H9 (cell line): Measurements from ENCODE around the gene DENND1A. TPM values are rescaled to one million over a fixed set of nuclear protein-coding genes. Genes with fewer than 3 reads are reported as not detected.

Source experiments
- DNase-seq: peaks from one replicate; pipeline ENCODE4 v3.0.0-alpha.2; 2017
- H2AFZ ChIP-seq: one replicate; pipeline ENCODE4 v1.6.1; 2013; ENCODE audit warnings: mild to moderate bottlenecking, low read length, control low read depth, moderate library complexity
- H2AK5ac ChIP-seq: 2 replicates; pipeline ENCODE4 v1.6.1; 2013; ENCODE audit warnings: low read length, control low read depth, mixed read lengths; ENCODE audit not compliant: insufficient read length
- H2BK120ac ChIP-seq: one replicate; pipeline ENCODE4 v1.6.1; 2013; ENCODE audit warnings: low read depth, mild to moderate bottlenecking, low read length, control low read depth, inconsistent platforms; ENCODE audit not compliant: poor library complexity, severe bottlenecking
- H2BK12ac ChIP-seq: 2 replicates; pipeline ENCODE4 v1.6.1; 2013; ENCODE audit warnings: low read length, control low read depth, mixed read lengths, low read depth; ENCODE audit not compliant: insufficient read length
- H2BK15ac ChIP-seq: 2 replicates; pipeline ENCODE4 v1.6.1; 2013; ENCODE audit warnings: low read depth, low read length, control low read depth
- H2BK20ac ChIP-seq: one replicate; pipeline ENCODE4 v1.6.1; 2013; ENCODE audit warnings: low read depth, mild to moderate bottlenecking, low read length, control low read depth, inconsistent platforms; ENCODE audit not compliant: poor library complexity, severe bottlenecking
- H2BK5ac ChIP-seq: 2 replicates; pipeline ENCODE4 v1.6.1; 2013; ENCODE audit warnings: low read length, control low read depth, mixed read lengths; ENCODE audit not compliant: insufficient read length
- H3K14ac ChIP-seq: 2 replicates; pipeline ENCODE4 v1.6.1; 2013; ENCODE audit warnings: low read length, control low read depth; ENCODE audit not compliant: insufficient read depth
- H3K18ac ChIP-seq: 2 replicates; pipeline ENCODE4 v1.6.1; 2013; ENCODE audit warnings: low read depth, mild to moderate bottlenecking, mixed read lengths, low read length, control low read depth; ENCODE audit not compliant: insufficient read length
- H3K23ac ChIP-seq: 2 replicates; pipeline ENCODE4 v1.6.1; 2013; ENCODE audit warnings: low read length, control low read depth, mixed read lengths, low read depth; ENCODE audit not compliant: insufficient read length
- H3K23me2 ChIP-seq: 2 replicates; pipeline ENCODE4 v1.6.1; 2013; ENCODE audit warnings: low read depth, mild to moderate bottlenecking, mixed read lengths, low read length, control low read depth; ENCODE audit not compliant: insufficient read length, poor library complexity, severe bottlenecking
- H3K27ac ChIP-seq: 2 replicates; pipeline ENCODE4 v1.5.1; 2013; ENCODE audit warnings: low read length, control low read depth, mixed read lengths, low read depth; ENCODE audit not compliant: insufficient read length
- H3K27me3 ChIP-seq: 2 replicates; pipeline ENCODE4 v1.6.1; 2013; ENCODE audit warnings: low read length, control low read depth, inconsistent platforms; ENCODE audit not compliant: insufficient read depth
- H3K4ac ChIP-seq: 2 replicates; pipeline ENCODE4 v1.6.1; 2013; ENCODE audit warnings: low read depth, mild to moderate bottlenecking, control low read depth, inconsistent platforms, low read length, moderate library complexity
- H3K4me1 ChIP-seq: 2 replicates; pipeline ENCODE4 v1.6.1; 2013; ENCODE audit warnings: low read length, control low read depth, inconsistent platforms; ENCODE audit not compliant: insufficient read depth
- H3K4me2 ChIP-seq: 2 replicates; pipeline ENCODE4 v1.6.1; 2013; ENCODE audit warnings: low read length, control low read depth, mixed read lengths; ENCODE audit not compliant: insufficient read length, insufficient read depth
- H3K56ac ChIP-seq: 2 replicates; pipeline ENCODE4 v1.6.1; 2013; ENCODE audit warnings: low read depth, mild to moderate bottlenecking, mixed read lengths, low read length, control low read depth; ENCODE audit not compliant: insufficient read length
- H3K79me1 ChIP-seq: 2 replicates; pipeline ENCODE4 v1.6.1; 2013; ENCODE audit warnings: low read depth, mild to moderate bottlenecking, moderate library complexity, low read length, control low read depth, inconsistent platforms; ENCODE audit not compliant: insufficient read depth, poor library complexity, severe bottlenecking
- H3K79me2 ChIP-seq: 2 replicates; pipeline ENCODE4 v1.6.1; 2013; ENCODE audit warnings: low read length, control low read depth, inconsistent platforms; ENCODE audit not compliant: insufficient read depth
- H3K9ac ChIP-seq: 2 replicates; pipeline ENCODE4 v1.6.1; 2013; ENCODE audit warnings: low read length, control low read depth, mixed read lengths; ENCODE audit not compliant: insufficient read length; ENCODE audit errors: extremely low read depth
- H3K9me3 ChIP-seq: one replicate; pipeline ENCODE4 v1.6.1; 2013; ENCODE audit warnings: low read depth, low read length, inconsistent platforms; ENCODE audit not compliant: control insufficient read depth
- H3T11ph ChIP-seq: one replicate; pipeline ENCODE4 v1.6.1; 2013; ENCODE audit warnings: mild to moderate bottlenecking, low read length, control low read depth, inconsistent platforms
- H4K20me1 ChIP-seq: one replicate; pipeline ENCODE4 v1.6.1; 2013; ENCODE audit not compliant: control insufficient read depth, insufficient read length, insufficient read depth
- H4K5ac ChIP-seq: 2 replicates; pipeline ENCODE4 v1.6.1; 2013; ENCODE audit warnings: low read depth, mild to moderate bottlenecking, mixed read lengths, low read length, control low read depth; ENCODE audit not compliant: insufficient read length
- H4K8ac ChIP-seq: replicated peaks from 2 replicates; pipeline ENCODE4 v1.6.1; 2013; ENCODE audit warnings: low read length, control low read depth, mixed read lengths, low read depth; ENCODE audit not compliant: insufficient read length
- H4K91ac ChIP-seq: 2 replicates; pipeline ENCODE4 v1.6.1; 2013; ENCODE audit warnings: low read depth, mild to moderate bottlenecking, moderate library complexity, mixed read lengths, low read length, control low read depth; ENCODE audit not compliant: insufficient read length
- H3K27ac Mint-ChIP-seq, 3 experiments: 2 replicates in 2 of 3; 3 replicates in 1 of 3; pipeline ENCODE4 v1.8.0; 2020 to 2021; ENCODE audit warnings: mixed read lengths in 3 of 3, mild to moderate bottlenecking in 1 of 3, moderate library complexity in 1 of 3
- H3K27me3 Mint-ChIP-seq: 2 replicates; pipeline ENCODE4 v1.8.0; 2021; ENCODE audit warnings: low read depth, mild to moderate bottlenecking, moderate library complexity, mixed read lengths
- H3K36me3 Mint-ChIP-seq, 3 experiments: 2 replicates in 2 of 3; 3 replicates in 1 of 3; pipeline ENCODE4 v1.8.0; 2020 to 2021; ENCODE audit warnings: low read depth in 3 of 3, mixed read lengths in 3 of 3; ENCODE audit not compliant: insufficient read depth in 1 of 3
- H3K4me1 Mint-ChIP-seq, 2 experiments: 2 replicates each; pipeline ENCODE4 v1.8.0; 2020; ENCODE audit warnings: mixed read lengths in 2 of 2
- H3K4me3 Mint-ChIP-seq, 2 experiments: 2 replicates in 1 of 2; 3 replicates in 1 of 2; pipeline ENCODE4 v1.8.0; 2020 to 2021; ENCODE audit warnings: mild to moderate bottlenecking in 2 of 2, mixed read lengths in 2 of 2, moderate library complexity in 1 of 2
- H3K9me3 Mint-ChIP-seq, 2 experiments: 2 replicates in 1 of 2; 3 replicates in 1 of 2; pipeline ENCODE4 v1.8.0; 2020; ENCODE audit warnings: mild to moderate bottlenecking in 2 of 2, mixed read lengths in 2 of 2, moderate library complexity in 1 of 2
- WGBS: extraction: QIAGEN DNeasy Blood & Tissue Kit; methylation state at CpG from one replicate; pipeline ENCODE4 v1.1.7; 2013; ENCODE audit warnings: missing lambda C conversion rate, low lambda C conversion rate, mixed read lengths; ENCODE audit not compliant: insufficient read length; ENCODE audit errors: extremely low coverage; 5-methylcytosine and 5-hydroxymethylcytosine counted together
- total RNA-seq: library from RNA; stranded (reverse); gene quantifications from 2 replicates; pipeline ENCODE4 v1.2.1, GENCODE V29; 2021
- TF ChIP-seq, protein P1 (sequence below): fragments of 200-600 bp; sonication (generic); conservative IDR thresholded peaks from 3 replicates; pipeline ENCODE4 v1.8.0; 2021; ENCODE audit warnings: antibody characterized with exemption, mild to moderate bottlenecking

DENND1A gene
- total RNA-seq, 1 experiment from 2014 or later, result 20.4 TPM

DNA sequence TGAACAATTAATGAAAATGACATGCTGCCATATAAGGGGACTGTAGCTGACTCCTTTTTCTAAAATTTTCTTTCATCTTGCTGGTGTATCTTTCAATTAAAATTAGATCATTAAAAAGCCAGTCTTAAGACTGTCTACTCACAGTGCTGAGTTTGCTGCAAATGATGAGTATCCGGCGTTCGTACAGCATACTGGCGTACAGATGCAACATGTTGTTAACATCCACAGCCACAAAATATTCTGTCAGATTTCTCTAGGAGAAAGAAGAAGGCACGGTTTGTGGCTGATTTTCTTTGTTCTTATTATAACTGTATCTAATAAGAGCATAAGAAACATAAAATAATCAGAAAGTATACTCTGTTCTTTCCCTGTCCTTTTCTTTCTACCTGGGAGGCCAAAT lies 278.1 kb downstream of the DENND1A start:
- Histone ChIP-seq H2BK20ac (no peak overlapping the region), H3K23ac (no peak overlapping the region), H2BK15ac (no peak overlapping the region), H2BK12ac (no peak overlapping the region), H4K8ac (no peak overlapping the region), H4K91ac (no peak overlapping the region), H3K27me3 (no peaks in the 10 kb centered on the region), H4K20me1 (peaks cover 2% of the 10 kb centered on the region), H3K79me2 (no peaks in the 10 kb centered on the region), H2BK5ac (no peak overlapping the region), H2AK5ac (no peak overlapping the region), H3K9ac (no peak overlapping the region), H3T11ph (no peak overlapping the region), H3K4ac (no peak overlapping the region), H3K4me1 (no peaks in the 10 kb centered on the region), H4K5ac (no peak overlapping the region), H3K4me2 (no peak overlapping the region), H3K9me3 (no peaks in the 10 kb centered on the region), H3K23me2 (no peaks in the 10 kb centered on the region), H3K27ac (no peak overlapping the region), H3K14ac (no peak overlapping the region), H2AFZ (no peak overlapping the region), H3K18ac (no peak overlapping the region), H3K79me1 (no peaks in the 10 kb centered on the region), H2BK120ac (no peak overlapping the region), H3K56ac (no peak overlapping the region)
- no peaks in the 10 kb centered on the region for H3K27me3 Mint-ChIP-seq
- WGBS, result no CpG with 5 or more reads among the region's 5 CpGs
- H3K4me1 Mint-ChIP-seq, result peaks cover 7 to 14% of the 10 kb centered on the region in 2 experiments
- H3K36me3 Mint-ChIP-seq, result peaks cover 2 to 8% (median 8%) of the 10 kb centered on the region in 3 experiments; a peak in 4 of 7 replicates
- no peak overlapping the region; a peak in 1 of 7 replicates for H3K27ac Mint-ChIP-seq
- TF ChIP-seq, protein P1, sequence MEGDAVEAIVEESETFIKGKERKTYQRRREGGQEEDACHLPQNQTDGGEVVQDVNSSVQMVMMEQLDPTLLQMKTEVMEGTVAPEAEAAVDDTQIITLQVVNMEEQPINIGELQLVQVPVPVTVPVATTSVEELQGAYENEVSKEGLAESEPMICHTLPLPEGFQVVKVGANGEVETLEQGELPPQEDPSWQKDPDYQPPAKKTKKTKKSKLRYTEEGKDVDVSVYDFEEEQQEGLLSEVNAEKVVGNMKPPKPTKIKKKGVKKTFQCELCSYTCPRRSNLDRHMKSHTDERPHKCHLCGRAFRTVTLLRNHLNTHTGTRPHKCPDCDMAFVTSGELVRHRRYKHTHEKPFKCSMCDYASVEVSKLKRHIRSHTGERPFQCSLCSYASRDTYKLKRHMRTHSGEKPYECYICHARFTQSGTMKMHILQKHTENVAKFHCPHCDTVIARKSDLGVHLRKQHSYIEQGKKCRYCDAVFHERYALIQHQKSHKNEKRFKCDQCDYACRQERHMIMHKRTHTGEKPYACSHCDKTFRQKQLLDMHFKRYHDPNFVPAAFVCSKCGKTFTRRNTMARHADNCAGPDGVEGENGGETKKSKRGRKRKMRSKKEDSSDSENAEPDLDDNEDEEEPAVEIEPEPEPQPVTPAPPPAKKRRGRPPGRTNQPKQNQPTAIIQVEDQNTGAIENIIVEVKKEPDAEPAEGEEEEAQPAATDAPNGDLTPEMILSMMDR, result no peak
- no peaks in the 10 kb centered on the region for H3K9me3 Mint-ChIP-seq
- no peak overlapping the region for H3K4me3 Mint-ChIP-seq
- DNase-seq, result no peak
